AG08396 (cell line): ENCODE data around the gene ZBTB7C.

Experiments
- DNase-seq: peaks from one replicate; pipeline ENCODE4 v3.0.0; 2012; ENCODE audit warnings: low spot score, mixed read lengths

The ZBTB7C gene

DNA sequence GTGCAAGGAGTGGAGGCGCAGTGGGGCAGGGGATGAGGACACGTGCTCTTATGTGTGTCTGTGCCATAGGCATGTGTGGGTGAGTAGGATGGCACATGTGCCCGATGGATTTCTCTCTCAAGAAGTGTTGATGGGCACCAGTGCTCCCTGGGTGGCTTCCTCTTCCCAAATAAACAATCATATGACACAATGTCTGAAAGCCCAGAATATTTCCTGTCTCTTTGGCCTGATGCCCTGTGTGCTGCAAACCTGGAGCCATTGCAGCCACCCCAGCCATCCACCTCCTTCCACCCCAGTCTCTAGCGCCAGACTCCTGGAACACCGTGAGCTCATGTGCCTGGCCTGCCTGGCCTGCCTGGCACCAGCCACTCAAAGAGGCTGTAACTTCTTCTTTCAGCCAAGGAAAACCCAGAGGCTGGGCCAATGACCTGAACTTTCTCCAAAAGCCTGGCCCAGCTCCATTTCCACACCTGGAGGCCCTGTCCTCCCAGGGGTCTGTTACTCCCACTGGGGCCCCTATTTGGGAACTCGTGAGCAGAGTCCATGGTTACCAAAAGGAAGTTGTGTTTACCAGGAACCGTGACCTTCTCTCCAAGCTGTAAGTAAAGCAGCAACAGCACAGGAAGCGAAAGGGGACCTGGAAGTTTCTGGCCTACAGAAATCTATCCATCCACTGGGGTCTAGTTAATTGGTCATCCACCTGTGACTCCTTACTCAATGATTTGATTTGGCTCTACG lies 9.5 kb upstream of the ZBTB7C start:
- no peak for DNase-seq

- DNase-seq: no peak
These were observed 8.8 kb upstream of the ZBTB7C start for GRCh38 chr18:48417985-48418384.

DNA sequence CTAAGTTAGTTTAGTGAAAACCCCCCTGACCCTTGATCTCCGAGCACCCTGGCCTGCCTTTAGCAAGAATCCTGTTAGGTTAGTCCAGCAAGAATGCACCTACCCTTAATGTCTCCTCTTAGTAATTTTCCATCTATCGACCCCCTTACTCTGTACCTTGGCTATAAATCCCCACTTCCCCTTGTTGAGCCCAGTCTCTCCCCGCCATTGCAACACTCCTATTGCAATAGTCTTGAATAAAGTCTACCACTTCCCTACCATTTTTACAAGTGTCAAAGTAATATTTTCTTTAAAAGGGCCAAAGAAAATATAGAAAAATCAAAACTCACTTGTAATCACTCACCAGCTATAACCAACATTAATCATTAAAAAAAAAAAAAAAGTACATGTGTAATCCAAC lies 4.2 kb upstream of the ZBTB7C start:
- no peak for DNase-seq

- peak; percentile 30 for DNase-seq
These were observed 3.3 kb upstream of the ZBTB7C start for GRCh38 chr18:48412339-48412929.

DNA sequence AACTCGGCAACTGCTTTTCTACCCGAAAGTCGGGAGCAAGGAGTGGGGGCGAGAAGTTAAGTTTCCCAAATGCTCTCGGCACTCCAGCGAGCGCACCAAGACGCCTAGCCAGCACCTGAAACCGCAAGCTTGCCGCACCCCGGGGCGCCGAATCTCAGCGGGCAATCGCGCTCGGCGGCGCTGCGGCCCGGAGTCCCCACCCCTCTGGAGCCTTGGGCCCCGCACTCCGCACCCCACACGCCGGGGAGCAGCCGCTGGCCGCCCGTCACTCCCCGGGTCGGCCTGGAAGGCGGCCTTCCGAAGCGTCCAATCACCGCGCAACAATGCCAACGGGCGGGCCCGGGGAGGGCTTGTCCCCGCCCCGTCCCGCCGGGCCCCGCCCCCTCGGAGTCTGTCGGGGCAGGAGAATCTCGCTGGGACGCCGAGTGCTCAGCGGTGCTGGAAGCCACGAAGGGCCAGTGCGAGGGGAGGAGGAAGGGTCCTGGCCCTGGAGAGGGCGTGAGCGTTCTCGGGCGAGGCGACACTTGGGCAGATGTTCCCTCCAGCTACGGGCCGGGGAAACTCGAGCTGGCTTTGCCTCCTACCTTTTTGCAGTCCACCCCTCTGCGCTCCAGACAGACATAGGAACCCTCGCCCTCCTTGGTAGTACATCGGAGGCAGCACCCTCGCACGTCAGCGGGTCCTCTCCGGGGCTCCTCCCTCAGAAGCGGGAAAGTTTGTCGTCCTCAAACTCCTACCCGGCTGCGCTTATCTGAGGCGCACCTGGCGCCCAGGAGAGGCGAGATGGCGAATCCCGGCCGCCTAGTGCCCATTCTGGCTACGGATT lies 1.1 kb upstream of the ZBTB7C start:
- peak; percentile 96 for DNase-seq

DNA sequence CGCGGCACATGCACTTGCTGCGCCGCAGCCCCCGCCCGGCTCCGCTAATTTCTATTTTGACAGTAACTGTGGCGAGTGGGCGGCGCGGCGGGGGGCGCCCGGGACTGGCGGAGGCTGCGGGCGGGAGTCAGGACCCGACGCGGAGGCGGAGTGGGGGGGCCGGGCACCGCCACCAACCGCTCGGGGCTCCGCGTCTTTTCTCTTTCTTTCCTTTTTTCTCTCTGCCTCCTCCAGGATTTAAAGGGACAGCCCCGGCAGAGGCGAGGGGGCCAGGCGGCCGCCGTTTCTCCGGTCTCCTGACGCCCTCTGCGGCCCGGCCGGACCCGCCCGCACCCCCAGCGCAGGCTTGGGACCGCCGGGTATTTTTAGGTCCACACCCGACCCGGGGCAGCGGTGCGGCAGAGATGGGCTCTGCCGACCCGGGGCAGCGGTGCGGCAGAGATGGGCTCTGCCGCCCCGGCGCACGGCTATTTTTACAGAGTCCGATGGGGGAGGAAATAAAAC lies 460 bp upstream of the ZBTB7C start:
- DNase-seq: peak; percentile 40

DNA sequence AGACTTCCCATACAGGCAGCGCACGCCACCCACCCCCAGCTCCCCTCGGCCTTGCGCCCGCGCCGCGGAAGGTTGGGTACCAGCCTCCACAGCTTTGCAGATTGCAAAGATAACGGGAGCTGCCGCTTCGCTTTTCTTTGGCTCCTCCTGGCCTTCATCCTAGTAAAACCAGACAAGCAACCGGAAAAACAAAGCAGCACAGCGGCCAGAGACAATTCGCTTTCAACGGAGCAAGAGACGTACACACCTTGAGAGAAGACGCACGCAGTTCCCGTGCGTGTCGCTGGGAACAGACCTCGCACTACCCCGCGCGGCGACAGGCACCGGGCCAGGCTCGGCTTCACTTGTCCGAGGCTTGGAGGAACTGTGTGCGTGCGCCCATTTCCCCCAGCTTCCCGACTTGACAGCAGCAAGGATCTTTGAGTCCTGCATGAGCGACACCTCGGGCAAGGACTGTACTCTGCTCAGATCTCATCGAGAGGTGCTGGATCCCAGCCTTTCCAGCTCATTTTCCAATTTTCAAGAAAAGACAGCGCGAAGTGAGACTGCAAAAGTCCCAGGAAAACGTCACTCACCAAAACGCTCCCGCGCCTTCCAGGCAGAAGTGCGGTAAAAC lies 964 bp downstream of the ZBTB7C start:
- DNase-seq: no peak

DNA sequence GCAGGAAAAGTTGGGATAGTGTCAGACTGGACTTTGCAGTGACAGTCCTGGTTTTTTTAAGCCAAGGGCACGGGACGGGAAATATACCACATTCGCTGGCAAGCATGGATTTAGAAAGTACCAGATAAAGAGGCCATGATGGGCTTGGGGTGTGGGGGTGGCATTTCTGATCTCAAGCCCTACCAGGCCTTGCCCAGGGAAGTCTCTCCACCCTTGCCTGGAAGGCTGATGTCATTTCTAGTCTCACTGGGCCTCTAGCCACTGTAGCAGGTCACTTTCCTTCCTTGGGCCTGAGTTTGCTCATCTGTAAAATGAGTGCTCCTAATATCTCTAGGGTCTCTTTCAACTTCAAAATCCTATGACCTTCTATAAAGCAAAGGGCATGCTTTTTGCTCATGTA lies 1.8 kb downstream of the ZBTB7C start:
- no peak for DNase-seq

- no peak for DNase-seq
These were observed 3.2 kb downstream of the ZBTB7C start for GRCh38 chr18:48405978-48406377.

GRCh38 chr18:48404716-48405507 lies 4.3 kb downstream of the ZBTB7C start:
- DNase-seq: peak; percentile 71

DNA sequence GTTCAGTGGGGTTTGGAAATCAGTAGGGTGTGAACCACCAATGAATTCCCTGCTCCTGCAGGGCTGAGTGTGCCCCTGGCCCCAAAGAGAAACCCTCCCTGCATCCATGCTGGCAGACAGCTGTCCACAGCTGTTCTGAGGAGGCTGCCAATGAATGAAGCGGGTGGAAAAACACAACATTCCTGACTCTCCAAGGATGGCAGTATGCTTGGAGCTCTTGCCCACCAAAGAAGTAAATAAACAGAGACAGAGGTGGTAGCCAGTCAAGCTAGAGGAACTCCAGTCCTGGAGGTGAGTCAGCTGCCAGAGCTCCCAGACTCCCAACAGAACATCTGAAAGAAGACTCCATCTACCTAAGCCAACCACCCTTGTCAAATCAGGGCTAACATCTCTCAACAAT lies 6.2 kb downstream of the ZBTB7C start:
- DNase-seq: peak; percentile 55

DNA sequence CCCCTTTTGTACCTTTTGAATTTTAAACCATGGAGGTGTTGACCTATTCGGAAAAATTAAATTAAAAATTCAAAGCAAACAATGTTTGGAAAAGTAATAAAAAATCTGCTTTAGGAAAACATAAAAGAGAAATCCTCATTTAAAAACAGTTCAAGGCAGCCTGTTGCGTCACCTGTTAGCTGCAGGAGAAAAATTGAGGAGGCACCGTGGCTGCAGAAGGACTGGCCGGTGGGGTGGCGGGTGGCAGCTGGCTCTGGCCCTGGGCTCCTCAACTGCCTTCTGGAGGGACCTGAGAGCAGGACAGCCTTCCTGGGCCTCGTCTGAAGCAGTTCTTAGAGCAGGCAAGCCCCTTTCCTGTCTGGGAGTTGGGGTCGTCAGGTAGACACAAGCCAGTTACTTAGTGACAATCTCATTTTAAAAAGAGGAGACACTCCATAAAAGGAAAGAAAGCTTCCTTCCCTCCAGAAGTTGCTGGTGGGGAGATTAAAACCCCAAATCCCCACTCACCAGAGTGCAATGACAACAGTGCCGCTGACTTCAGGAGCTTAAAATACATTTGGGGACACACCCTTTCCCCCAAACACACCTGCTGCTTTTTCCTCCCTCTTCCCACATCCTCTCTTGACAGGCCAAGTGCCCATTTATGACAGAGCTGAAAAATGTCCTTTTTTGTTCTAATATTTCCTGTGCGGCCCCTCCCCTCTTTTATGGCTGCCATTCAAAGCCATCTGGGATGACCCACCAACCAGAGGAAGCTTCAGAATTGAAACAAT lies 9.7 kb downstream of the ZBTB7C start:
- no peak for DNase-seq

DNA sequence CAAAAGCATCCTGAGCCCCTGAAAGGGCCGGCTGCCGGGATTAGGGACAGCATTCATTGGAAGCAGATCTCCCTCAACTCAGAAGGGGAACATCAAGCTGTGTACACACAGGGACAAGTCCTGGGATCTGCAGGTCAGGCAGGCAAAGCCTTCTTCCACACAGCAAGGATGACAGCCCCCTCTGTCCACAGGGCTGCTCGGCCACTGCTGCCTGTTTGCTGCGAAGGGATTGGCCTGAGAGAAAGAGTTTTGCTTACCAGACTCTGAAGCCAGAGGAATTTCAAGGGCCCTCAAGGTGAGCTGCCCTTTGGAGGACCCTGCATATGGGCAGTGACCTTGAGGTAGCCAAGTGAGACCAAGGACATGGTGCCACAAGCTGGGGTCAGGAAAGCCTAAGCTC lies 11.1 kb downstream of the ZBTB7C start:
- no peak for DNase-seq

DNA sequence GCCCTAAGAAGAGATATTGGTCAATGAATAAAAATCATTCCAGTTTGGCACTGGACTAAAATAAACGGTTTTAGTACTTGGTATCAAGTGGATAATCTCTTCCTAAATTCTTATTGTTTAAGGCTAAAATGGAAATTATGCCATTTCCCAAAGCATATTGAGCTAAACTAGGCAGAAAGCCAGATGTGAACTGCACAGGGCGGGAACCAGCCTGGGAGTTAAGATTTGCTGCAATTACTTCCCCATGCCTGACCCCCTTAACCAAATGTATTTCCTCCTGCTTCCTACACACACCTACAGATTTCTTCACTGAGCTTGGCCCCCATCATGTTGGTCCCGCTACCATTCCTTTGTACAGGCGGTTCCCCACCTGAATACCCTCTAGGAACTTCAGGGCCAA lies 12.2 kb downstream of the ZBTB7C start:
- DNase-seq: no peak

- DNase-seq: no peak
These were observed 12.6 kb downstream of the ZBTB7C start for GRCh38 chr18:48396561-48396960.

GRCh38 chr18:48395646-48396045 lies 13.5 kb downstream of the ZBTB7C start:
- no peak for DNase-seq

- no peak for DNase-seq
These were observed 15.0 kb downstream of the ZBTB7C start for GRCh38 chr18:48394176-48394575.

- no peak for DNase-seq
These were observed 15.4 kb downstream of the ZBTB7C start for GRCh38 chr18:48393776-48394175.

DNA sequence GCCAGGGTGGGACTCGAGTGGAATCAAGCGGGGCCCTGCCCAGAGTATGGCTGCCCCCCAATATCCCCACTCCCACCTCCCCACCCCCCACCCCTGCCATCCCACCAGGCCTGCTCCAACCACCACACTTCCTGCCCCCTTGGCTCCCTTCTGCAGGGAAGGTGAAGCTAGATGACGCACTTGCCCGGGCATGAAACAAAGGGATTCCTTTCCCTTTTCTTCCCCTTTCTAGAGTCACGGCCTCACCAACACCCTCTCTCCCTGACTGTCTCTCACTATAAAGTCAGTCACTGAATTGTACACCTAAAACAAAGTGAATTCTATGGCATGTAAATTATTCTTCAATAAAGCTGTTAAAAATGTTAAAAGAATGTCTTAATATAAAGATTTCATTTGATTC lies 16.0 kb downstream of the ZBTB7C start:
- no peak for DNase-seq

- DNase-seq: no peak
These were observed 16.9 kb downstream of the ZBTB7C start for GRCh38 chr18:48392268-48392667.

DNA sequence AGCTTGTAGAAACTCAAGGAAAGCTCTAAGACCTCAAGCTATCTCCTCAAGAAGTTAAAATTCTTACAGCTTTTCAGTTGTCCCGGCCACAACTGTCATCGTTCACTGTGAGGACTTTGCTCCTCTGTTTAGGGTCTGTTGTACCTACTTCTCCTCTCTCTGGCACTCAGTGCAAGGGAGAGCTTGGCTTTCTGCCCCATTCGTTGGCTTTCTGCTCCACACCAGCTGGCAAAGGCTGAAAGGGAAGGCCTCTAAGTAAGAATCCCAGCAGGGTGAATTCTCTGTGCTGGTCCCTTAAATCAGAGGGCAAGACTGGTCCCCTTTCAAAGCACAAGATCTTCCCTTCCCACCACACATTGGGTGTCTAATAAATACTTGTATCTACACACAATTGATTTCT lies 17.3 kb downstream of the ZBTB7C start:
- no peak for DNase-seq
